NCI-H1092 (cell line): ENCODE data around the gene WDFY4.

ENCODE experiments used
- DNase-seq: peaks from one replicate; lab custom pipeline; 2025; lab: John Stamatoyannopoulos, UW

WDFY4 gene

GRCh38 chr10:48655411-48656240 lies 29.0 kb upstream of the WDFY4 start:
- peak; percentile 11 for DNase-seq

- peak; percentile 67 for DNase-seq
These were observed 28.3 kb upstream of the WDFY4 start for GRCh38 chr10:48656241-48656913.

GRCh38 chr10:48656914-48657305 lies 27.8 kb upstream of the WDFY4 start:
- no peak for DNase-seq

- DNase-seq = no peak
These were observed 27.3 kb upstream of the WDFY4 start for GRCh38 chr10:48657416-48657815.

GRCh38 chr10:48658243-48658974 lies 26.3 kb upstream of the WDFY4 start:
- peak; percentile 49 for DNase-seq

GRCh38 chr10:48658975-48659269 lies 25.8 kb upstream of the WDFY4 start:
- DNase-seq = no peak

GRCh38 chr10:48659790-48660189 lies 24.9 kb upstream of the WDFY4 start:
- DNase-seq = no peak

- DNase-seq = no peak
These were observed 23.2 kb upstream of the WDFY4 start for GRCh38 chr10:48661441-48661840.

GRCh38 chr10:48667960-48668590 lies 16.6 kb upstream of the WDFY4 start:
- DNase-seq = no peak

- DNase-seq = no peak
These were observed 13.4 kb upstream of the WDFY4 start for GRCh38 chr10:48670978-48671913.

- DNase-seq = no peak
These were observed 12.6 kb upstream of the WDFY4 start for GRCh38 chr10:48671914-48672595.

GRCh38 chr10:48672596-48673265 lies 11.9 kb upstream of the WDFY4 start:
- DNase-seq = no peak

GRCh38 chr10:48677625-48678024 lies 7.0 kb upstream of the WDFY4 start:
- no peak for DNase-seq

GRCh38 chr10:48678041-48678440 lies 6.6 kb upstream of the WDFY4 start:
- no peak for DNase-seq

- no peak for DNase-seq
These were observed 2.9 kb upstream of the WDFY4 start for GRCh38 chr10:48681740-48682139.

- no peak for DNase-seq
These were observed 2.4 kb upstream of the WDFY4 start for GRCh38 chr10:48682265-48682664.

- no peak for DNase-seq
These were observed 1.2 kb upstream of the WDFY4 start for GRCh38 chr10:48683424-48683823.

- no peak for DNase-seq
These were observed 805 bp upstream of the WDFY4 start for GRCh38 chr10:48683868-48684267.

GRCh38 chr10:48684463-48684791 lies 246 bp upstream of the WDFY4 start:
- DNase-seq = no peak

- DNase-seq = no peak
These were observed 1.1 kb downstream of the WDFY4 start for GRCh38 chr10:48685731-48686130.
